A549 (cell line): ENCODE results near the gene METTL18.

ENCODE experiments used
- BCL3 ChIP-seq: fragments of >200 bp; sonication (Bioruptor Twin); formaldehyde crosslinking; IDR thresholded peaks from 3 replicates; pipeline ENCODE4 v1.6.1; 2016
- CTCF ChIP-seq: fragments of >200 bp; sonication (Bioruptor Twin); formaldehyde crosslinking; IDR thresholded peaks from 3 replicates; pipeline ENCODE4 v1.5.1; 2016
- KDM1A ChIP-seq: fragments of 200-600 bp; sonication (generic); IDR thresholded peaks from 2 replicates; pipeline ENCODE4 v1.6.1; 2016; ENCODE audit warnings: low read depth, mild to moderate bottlenecking
- MAFK ChIP-seq: fragments of 450-650 bp; IDR thresholded peaks from 2 replicates; pipeline ENCODE4 v1.6.1; 2014; ENCODE audit not compliant: partially characterized antibody
- MAZ ChIP-seq: fragments of 150-350 bp; IDR thresholded peaks from 2 replicates; pipeline ENCODE4 v1.6.1; 2014; ENCODE audit warnings: antibody characterized with exemption, low read depth, low read length, borderline replicate concordance
- NR3C1 ChIP-seq: fragments of >200 bp; sonication (Bioruptor Twin); formaldehyde crosslinking; IDR thresholded peaks from 3 replicates; pipeline ENCODE4 v1.6.1; 2017
- PBX3 ChIP-seq: IDR thresholded peaks from 2 replicates; pipeline ENCODE4 v1.6.1; 2012
- POLR2A ChIP-seq: IDR thresholded peaks from 2 replicates; pipeline ENCODE4 v1.6.1; 2012; ENCODE audit warnings: mild to moderate bottlenecking, low read length
- ZNF302 ChIP-seq: fragments of 250-450 bp; sonication (Bioruptor Pico); IDR thresholded peaks from 2 replicates; pipeline ENCODE4 v1.9.0; 2021; ENCODE audit warnings: inconsistent platforms, mild to moderate bottlenecking, moderate library complexity

GRCh38 chr1:169765580-169766331 is 29.0 kb downstream of the METTL18 start:
- TF ChIP-seq PBX3 = no peak
- no peak for TF ChIP-seq BCL3
- TF ChIP-seq CTCF = no peak
- TF ChIP-seq MAZ = no peak
- TF ChIP-seq NR3C1 = no peak
- no peak for TF ChIP-seq POLR2A
- TF ChIP-seq KDM1A = no peak
- TF ChIP-seq ZNF302 = no peak
- TF ChIP-seq MAFK = no peak
